Vagina (tissue), 2 donors: Measurements from ENCODE around the gene IFIT2.

ENCODE experiments used
- CTCF ChIP-seq, 3 experiments: fragments of 450-650 bp in 2 of 3; fragments of 200-600 bp in 1 of 3; sonication (generic) in 1 of 3; IDR thresholded peaks; one replicate each; pipeline ENCODE4 v1.5.1; 2017 to 2019; ENCODE audit warnings: antibody characterized with exemption in 3 of 3, mild to moderate bottlenecking in 2 of 3, moderate library complexity in 2 of 3
- POLR2A ChIP-seq, 2 donors: fragments of 450-650 bp; IDR thresholded peaks; one replicate each; pipeline ENCODE4 v1.6.1; 2017; ENCODE audit warnings: antibody characterized with exemption in 2 of 2, mild to moderate bottlenecking in 2 of 2, moderate library complexity in 2 of 2
- POLR2AphosphoS5 ChIP-seq, 2 donors: sonication (generic); formaldehyde crosslinking; IDR thresholded peaks; one replicate each; pipeline ENCODE4 v1.9.0; 2017; ENCODE audit warnings: antibody characterized with exemption in 2 of 2, mild to moderate bottlenecking in 2 of 2, low read depth in 1 of 2; ENCODE audit not compliant: insufficient read depth in 1 of 2

- TF ChIP-seq CTCF (IDR thresholded peaks at IDR 0.05), result no peak
- no peak for TF ChIP-seq POLR2A (IDR thresholded peaks at IDR 0.05)
- no peak for TF ChIP-seq POLR2AphosphoS5 (IDR thresholded peaks at IDR 0.05; ENCODE audit: insufficient read depth in 1 of 2, low read depth in 1 of 2)
These were observed 47.1 kb downstream of the IFIT2 start for GRCh38 chr10:89348975-89349374.
